ENCODE measurements around the gene GALNT3.

GALNT3 gene

GRCh38 chr2:165837122-165837521, 43.1 kb upstream of the GALNT3 start:
- no peaks in the 10 kb centered on the region for H3K9me2 ChIP-seq (replicated peaks; ENCODE audit: insufficient read depth, low read length)

GRCh38 chr2:165835363-165835762, 41.3 kb upstream of the GALNT3 start:
- Histone ChIP-seq H3F3A (ENCODE audit: insufficient read depth) (no peaks in the 10 kb centered on the region), H2AFZ (ENCODE audit: low read depth, low read length, severe bottlenecking) (no peak overlapping the region), H3K4me2 (ENCODE audit: low read depth, low read length, poor library complexity, severe bottlenecking) (no peak overlapping the region), H3K36me3 (ENCODE audit: low read length) (no peaks in the 10 kb centered on the region), H3K27ac (ENCODE audit: low read depth, low read length) (no peak overlapping the region), H3K27me3 (ENCODE audit: low read length) (no peaks in the 10 kb centered on the region), H3K4me3 (ENCODE audit: insufficient read depth, low read length, poor library complexity, severe bottlenecking) (no peak overlapping the region), H3K9me3 (ENCODE audit: insufficient read depth, low read length) (no peaks in the 10 kb centered on the region), H3K9ac (ENCODE audit: low read length) (no peak overlapping the region), H3K9me2 (replicated peaks; ENCODE audit: insufficient read depth, low read length) (no peaks in the 10 kb centered on the region), H4K20me1 (ENCODE audit: low read depth, low read length) (no peaks in the 10 kb centered on the region), H3K79me2 (ENCODE audit: insufficient read depth, low read length) (no peaks in the 10 kb centered on the region)
- TF ChIP-seq EZH2phosphoT487 (conservative IDR thresholded peaks at IDR 0.05; ENCODE audit: low read length) (no peak), CTCF (IDR thresholded peaks at IDR 0.05; ENCODE audit: insufficient read depth, low read length, poor library complexity, severe bottlenecking) (no peak)

More at GRCh38 chr2:165837122-165837521, 43.1 kb upstream of the GALNT3 start:
- no peak overlapping the region for H2AFZ ChIP-seq (ENCODE audit: low read depth, low read length, severe bottlenecking)
- no peaks in the 10 kb centered on the region for H4K20me1 ChIP-seq (ENCODE audit: low read depth, low read length)
- no peaks in the 10 kb centered on the region for H3K9me3 ChIP-seq (ENCODE audit: insufficient read depth, low read length)
- H3K27ac ChIP-seq (ENCODE audit: low read depth, low read length) = no peak overlapping the region
- H3K27me3 ChIP-seq (ENCODE audit: low read length) = no peaks in the 10 kb centered on the region
- no peak overlapping the region for H3K9ac ChIP-seq (ENCODE audit: low read length)
- no peaks in the 10 kb centered on the region for H3K79me2 ChIP-seq (ENCODE audit: insufficient read depth, low read length)
- H3K4me2 ChIP-seq (ENCODE audit: low read depth, low read length, poor library complexity, severe bottlenecking) = no peak overlapping the region
- H3K4me3 ChIP-seq (ENCODE audit: insufficient read depth, low read length, poor library complexity, severe bottlenecking) = no peak overlapping the region
- H3F3A ChIP-seq (ENCODE audit: insufficient read depth) = no peaks in the 10 kb centered on the region
- no peaks in the 10 kb centered on the region for H3K36me3 ChIP-seq (ENCODE audit: low read length)
- no peak for TF ChIP-seq CTCF (IDR thresholded peaks at IDR 0.05; ENCODE audit: insufficient read depth, low read length, poor library complexity, severe bottlenecking)
- no peak for TF ChIP-seq EZH2phosphoT487 (conservative IDR thresholded peaks at IDR 0.05; ENCODE audit: low read length)

GRCh38 chr2:165833156-165833555, 39.1 kb upstream of the GALNT3 start:
- Histone ChIP-seq H3K9ac (ENCODE audit: low read length) (no peak overlapping the region), H3K27ac (ENCODE audit: low read depth, low read length) (no peak overlapping the region), H3K9me2 (replicated peaks; ENCODE audit: insufficient read depth, low read length) (no peaks in the 10 kb centered on the region), H3F3A (ENCODE audit: insufficient read depth) (no peaks in the 10 kb centered on the region), H2AFZ (ENCODE audit: low read depth, low read length, severe bottlenecking) (no peak overlapping the region), H3K27me3 (ENCODE audit: low read length) (no peaks in the 10 kb centered on the region), H3K36me3 (ENCODE audit: low read length) (no peaks in the 10 kb centered on the region), H3K9me3 (ENCODE audit: insufficient read depth, low read length) (no peaks in the 10 kb centered on the region), H4K20me1 (ENCODE audit: low read depth, low read length) (no peaks in the 10 kb centered on the region), H3K4me2 (ENCODE audit: low read depth, low read length, poor library complexity, severe bottlenecking) (no peak overlapping the region), H3K79me2 (ENCODE audit: insufficient read depth, low read length) (no peaks in the 10 kb centered on the region), H3K4me3 (ENCODE audit: insufficient read depth, low read length, poor library complexity, severe bottlenecking) (no peak overlapping the region)
- TF ChIP-seq CTCF (IDR thresholded peaks at IDR 0.05; ENCODE audit: insufficient read depth, low read length, poor library complexity, severe bottlenecking) (no peak), EZH2phosphoT487 (conservative IDR thresholded peaks at IDR 0.05; ENCODE audit: low read length) (no peak)

- TF ChIP-seq CTCF (IDR thresholded peaks at IDR 0.05; ENCODE audit: insufficient read depth, low read length, poor library complexity, severe bottlenecking) (no peak), EZH2phosphoT487 (conservative IDR thresholded peaks at IDR 0.05; ENCODE audit: low read length) (no peak)
- Histone ChIP-seq H3K27me3 (ENCODE audit: low read length) (no peaks in the 10 kb centered on the region), H3K4me2 (ENCODE audit: low read depth, low read length, poor library complexity, severe bottlenecking) (no peak overlapping the region), H2AFZ (ENCODE audit: low read depth, low read length, severe bottlenecking) (no peak overlapping the region), H4K20me1 (ENCODE audit: low read depth, low read length) (no peaks in the 10 kb centered on the region), H3K79me2 (ENCODE audit: insufficient read depth, low read length) (no peaks in the 10 kb centered on the region), H3F3A (ENCODE audit: insufficient read depth) (no peaks in the 10 kb centered on the region), H3K9me2 (replicated peaks; ENCODE audit: insufficient read depth, low read length) (no peaks in the 10 kb centered on the region), H3K27ac (ENCODE audit: low read depth, low read length) (no peak overlapping the region), H3K9ac (ENCODE audit: low read length) (no peak overlapping the region), H3K9me3 (ENCODE audit: insufficient read depth, low read length) (no peaks in the 10 kb centered on the region), H3K4me3 (ENCODE audit: insufficient read depth, low read length, poor library complexity, severe bottlenecking) (no peak overlapping the region), H3K36me3 (ENCODE audit: low read length) (no peaks in the 10 kb centered on the region)
Observed at GRCh38 chr2:165827921-165828276, 33.9 kb upstream of the GALNT3 start.
